Tibial artery (tissue), 4 donors: ENCODE results near the gene CHCHD4.

ENCODE experiments used
- DNase-seq, 2 donors: peaks; one replicate each; pipeline ENCODE4 v3.0.0-alpha.2; 2019
- H3K27ac ChIP-seq, 2 donors: fragments of 200-600 bp; sonication (generic) in 1 of 2; 1 replicate in 1 of 2; 2 replicates in 1 of 2; pipeline ENCODE4 v1.5.1; 2018 to 2019; ENCODE audit warnings: mild to moderate bottlenecking in 1 of 2
- H3K27me3 ChIP-seq, 2 donors: fragments of 200-600 bp; sonication (generic) in 1 of 2; one replicate each; pipeline versions ENCODE4 v1.5.1 to v1.6.0; 2016 to 2019
- H3K36me3 ChIP-seq, 3 donors: fragments of 200-600 bp; sonication (generic) in 2 of 3; one replicate each; pipeline ENCODE4 v1.5.1; 2016 to 2019; ENCODE audit warnings: mild to moderate bottlenecking in 2 of 3
- H3K4me1 ChIP-seq, 4 donors: fragments of 200-600 bp; sonication (generic) in 2 of 4; 1 replicate in 3 of 4; 2 replicates in 1 of 4; pipeline ENCODE4 v1.5.1; 2016 to 2019
- H3K4me3 ChIP-seq, 2 donors: fragments of 200-600 bp; sonication (generic) in 1 of 2; 1 replicate in 1 of 2; 2 replicates in 1 of 2; pipeline ENCODE4 v1.5.1; 2018 to 2019; ENCODE audit warnings: mild to moderate bottlenecking in 2 of 2
- H3K9me3 ChIP-seq, 3 donors: fragments of 200-600 bp; sonication (generic) in 1 of 3; one replicate each; pipeline ENCODE4 v1.5.1; 2016 to 2019
- CTCF ChIP-seq, 2 experiments: fragments of 200-600 bp in 1 of 2; fragments of 450-650 bp in 1 of 2; IDR thresholded peaks; one replicate each; pipeline ENCODE4 v1.5.1; 2017 to 2019; ENCODE audit warnings: antibody characterized with exemption in 2 of 2, mild to moderate bottlenecking in 1 of 2, moderate library complexity in 1 of 2
- intact Hi-C: fragments of 100-400 bp; cut with DNase I; formaldehyde crosslinking; loops from one replicate; pipeline ENCODE4 v1.15.0; 2023; ENCODE audit warnings: low total_unique reads

Gene CHCHD4

GRCh38 chr3:14150078-14150477, 25.4 kb upstream of the CHCHD4 start:
- peaks cover 0 to 37% (median 27%) of the 10 kb centered on the region in 4 donors for H3K4me1 ChIP-seq
- peaks cover 34 to 89% (median 66%) of the 10 kb centered on the region in 3 donors for H3K36me3 ChIP-seq
- no peaks in the 10 kb centered on the region for H3K27me3 ChIP-seq
- no peak overlapping the region for H3K4me3 ChIP-seq
- intact Hi-C loops: no loop called here
- H3K27ac ChIP-seq: no peak overlapping the region
- no peak for DNase-seq
- no peaks in the 10 kb centered on the region for H3K9me3 ChIP-seq
- TF ChIP-seq CTCF (IDR thresholded peaks at IDR 0.05): no peak

- Histone ChIP-seq H3K27ac (peak overlapping the region; percentile 58 to 88), H3K27me3 (no peaks in the 10 kb centered on the region), H3K9me3 (no peaks in the 10 kb centered on the region), H3K4me1 (peaks cover 0 to 54% (median 41%) of the 10 kb centered on the region in 4 donors), H3K36me3 (peaks cover 22 to 71% (median 51%) of the 10 kb centered on the region in 3 donors), H3K4me3 (no peak overlapping the region)
- no peak for DNase-seq
- intact Hi-C loops: no loop called here
- TF ChIP-seq CTCF (IDR thresholded peaks at IDR 0.05): no peak
These were observed 23.6 kb upstream of the CHCHD4 start for GRCh38 chr3:14148041-14148985.

GRCh38 chr3:14147617-14148016, 22.9 kb upstream of the CHCHD4 start:
- no peaks in the 10 kb centered on the region for H3K9me3 ChIP-seq
- no peak for TF ChIP-seq CTCF (IDR thresholded peaks at IDR 0.05)
- H3K4me3 ChIP-seq: no peak overlapping the region
- H3K36me3 ChIP-seq: peaks cover 22 to 64% (median 45%) of the 10 kb centered on the region in 3 donors
- no peak for DNase-seq
- peak overlapping the region; percentile 58 to 88 for H3K27ac ChIP-seq
- peaks cover 0 to 61% (median 48%) of the 10 kb centered on the region in 4 donors for H3K4me1 ChIP-seq
- H3K27me3 ChIP-seq: no peaks in the 10 kb centered on the region
- intact Hi-C loops: no loop called here

- Histone ChIP-seq H3K4me3 (no peak overlapping the region), H3K27ac (peak overlapping the region; percentile 87 to 88), H3K4me1 (peaks cover 0 to 66% (median 54%) of the 10 kb centered on the region in 4 donors), H3K27me3 (no peaks in the 10 kb centered on the region), H3K36me3 (peaks cover 19 to 61% (median 41%) of the 10 kb centered on the region in 3 donors), H3K9me3 (no peaks in the 10 kb centered on the region)
- DNase-seq: no peak
- TF ChIP-seq CTCF (IDR thresholded peaks at IDR 0.05): no peak
- intact Hi-C loops: no loop called here
These were observed 22.4 kb upstream of the CHCHD4 start for GRCh38 chr3:14147066-14147435.

GRCh38 chr3:14146381-14147065, 21.9 kb upstream of the CHCHD4 start:
- no peaks in the 10 kb centered on the region for H3K9me3 ChIP-seq
- H3K36me3 ChIP-seq: peaks cover 19 to 61% (median 43%) of the 10 kb centered on the region in 3 donors
- H3K4me3 ChIP-seq: no peak overlapping the region
- DNase-seq: no peak
- no peaks in the 10 kb centered on the region for H3K27me3 ChIP-seq
- intact Hi-C loops: no loop called here
- H3K4me1 ChIP-seq: peaks cover 0 to 72% (median 59%) of the 10 kb centered on the region in 4 donors
- TF ChIP-seq CTCF (IDR thresholded peaks at IDR 0.05): peak in 1 of 2 experiments; percentile 9
- peak overlapping the region; percentile 87 to 88 for H3K27ac ChIP-seq
